ENCODE measurements around the gene FAM170A. TPM values are rescaled to one million over a fixed set of nuclear protein-coding genes. Genes with fewer than 3 reads are reported as not detected.

Gene FAM170A
- total RNA-seq, 1 experiment from 2014 or later: not detected

- TF ChIP-seq EZH2 (IDR thresholded peaks at IDR 0.05; ENCODE audit: borderline replicate concordance, low read depth, low read length, poor library complexity, severe bottlenecking) (no peak), CTCF (conservative IDR thresholded peaks at IDR 0.05; ENCODE audit: low read depth, low read length) (no peak)
- no peaks in the 10 kb centered on the region for H3K4me1 ChIP-seq (ENCODE audit: insufficient read depth, low read length, poor library complexity, severe bottlenecking)
- H3K4me3 ChIP-seq (ENCODE audit: low read depth, low read length, poor library complexity, severe bottlenecking): no peak overlapping the region
- H3K9me3 ChIP-seq (ENCODE audit: low read depth, low read length, poor library complexity, severe bottlenecking): no peaks in the 10 kb centered on the region
- H3K36me3 ChIP-seq (ENCODE audit: insufficient read depth, low read length, poor library complexity, severe bottlenecking): no peaks in the 10 kb centered on the region
- ChIA-PET CTCF (no interaction called here), POLR2A (ENCODE audit: low non-redundant PET) (no interaction called here)
- no peak overlapping the region for H3K27ac ChIP-seq (ENCODE audit: low read depth, low read length, poor library complexity, severe bottlenecking)
- intact Hi-C loops (cut with micrococcal nuclease; ENCODE audit: unreplicated experiment): no loop called here
- BruUV-seq (replicated peaks): no TSS peak
- H3K27me3 ChIP-seq (replicated peaks; ENCODE audit: insufficient read depth, low read depth, low read length, poor library complexity): peaks cover 17% of the 10 kb centered on the region
- DNase-seq (ENCODE audit: low spot score): no peak
These were observed 2.3 kb downstream of the FAM170A start for GRCh38 chr5:119631660-119632059.

DNA sequence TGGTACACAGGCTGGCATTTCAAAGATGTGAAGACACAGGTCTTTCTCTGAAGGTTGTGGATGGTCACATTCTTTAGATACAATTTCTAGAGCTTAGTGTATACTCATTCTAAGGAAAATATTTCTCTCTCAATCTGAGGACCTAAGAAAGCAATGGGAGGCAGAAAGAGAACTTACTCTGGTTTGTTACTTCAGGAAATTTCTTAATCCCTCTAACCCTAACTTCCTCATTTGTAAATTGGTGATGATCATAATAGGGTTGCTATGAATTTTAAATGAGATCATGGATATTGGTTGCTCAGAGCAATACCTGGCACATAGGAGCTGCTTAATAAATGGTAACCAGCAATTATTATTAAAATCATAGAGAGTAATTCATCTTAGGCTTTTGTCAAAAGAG lies 22.1 kb downstream of the FAM170A start:
- no peaks in the 10 kb centered on the region for H3K36me3 ChIP-seq (ENCODE audit: insufficient read depth, low read length, poor library complexity, severe bottlenecking)
- DNase-seq (ENCODE audit: low spot score): no peak
- CTCF ChIA-PET: no interaction called here
- POLR2A ChIA-PET (ENCODE audit: low non-redundant PET): no interaction called here
- no peak for TF ChIP-seq CTCF (conservative IDR thresholded peaks at IDR 0.05; ENCODE audit: low read depth, low read length)
- TF ChIP-seq EZH2 (IDR thresholded peaks at IDR 0.05; ENCODE audit: borderline replicate concordance, low read depth, low read length, poor library complexity, severe bottlenecking): no peak
- H3K4me1 ChIP-seq (ENCODE audit: insufficient read depth, low read length, poor library complexity, severe bottlenecking): no peaks in the 10 kb centered on the region
- no peaks in the 10 kb centered on the region for H3K9me3 ChIP-seq (ENCODE audit: low read depth, low read length, poor library complexity, severe bottlenecking)
- intact Hi-C loops (cut with micrococcal nuclease; ENCODE audit: unreplicated experiment): no loop called here
- no TSS peak for BruUV-seq (replicated peaks)
- H3K4me3 ChIP-seq (ENCODE audit: low read depth, low read length, poor library complexity, severe bottlenecking): no peak overlapping the region
- no peak overlapping the region for H3K27ac ChIP-seq (ENCODE audit: low read depth, low read length, poor library complexity, severe bottlenecking)
- no peaks in the 10 kb centered on the region for H3K27me3 ChIP-seq (replicated peaks; ENCODE audit: insufficient read depth, low read depth, low read length, poor library complexity)

DNA sequence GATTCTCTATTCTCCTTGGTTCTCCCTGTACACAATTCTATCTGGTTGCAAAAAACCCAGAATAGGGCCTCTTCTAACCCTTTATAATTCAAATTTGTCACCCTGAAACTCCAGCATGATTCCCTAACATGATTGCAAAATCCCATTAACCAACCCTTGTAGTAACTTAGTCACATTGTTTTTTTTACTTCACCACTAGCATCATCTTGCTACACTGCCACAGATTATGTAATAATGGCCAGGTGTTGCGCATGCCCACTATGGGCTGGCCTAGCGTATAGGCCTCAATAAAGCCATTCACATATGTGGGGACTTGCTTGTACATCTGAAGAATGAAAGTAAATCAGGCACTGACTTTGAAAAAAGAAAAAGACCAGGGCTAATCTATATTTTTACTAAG lies 25.7 kb downstream of the FAM170A start:
- TF ChIP-seq CTCF (conservative IDR thresholded peaks at IDR 0.05; ENCODE audit: low read depth, low read length) (no peak), EZH2 (IDR thresholded peaks at IDR 0.05; ENCODE audit: borderline replicate concordance, low read depth, low read length, poor library complexity, severe bottlenecking) (no peak)
- BruUV-seq (replicated peaks): no TSS peak
- H3K36me3 ChIP-seq (ENCODE audit: insufficient read depth, low read length, poor library complexity, severe bottlenecking): no peaks in the 10 kb centered on the region
- H3K9me3 ChIP-seq (ENCODE audit: low read depth, low read length, poor library complexity, severe bottlenecking): no peaks in the 10 kb centered on the region
- H3K4me3 ChIP-seq (ENCODE audit: low read depth, low read length, poor library complexity, severe bottlenecking): no peak overlapping the region
- DNase-seq (ENCODE audit: low spot score): no peak
- no peaks in the 10 kb centered on the region for H3K27me3 ChIP-seq (replicated peaks; ENCODE audit: insufficient read depth, low read depth, low read length, poor library complexity)
- intact Hi-C loops (cut with micrococcal nuclease; ENCODE audit: unreplicated experiment): no loop called here
- no peak overlapping the region for H3K27ac ChIP-seq (ENCODE audit: low read depth, low read length, poor library complexity, severe bottlenecking)
- CTCF ChIA-PET: no interaction called here
- no peaks in the 10 kb centered on the region for H3K4me1 ChIP-seq (ENCODE audit: insufficient read depth, low read length, poor library complexity, severe bottlenecking)
- POLR2A ChIA-PET (ENCODE audit: low non-redundant PET): no interaction called here
